Endothelial cell of umbilical vein (primary cell): ENCODE measurements around the gene LYRM4.

Source experiments
- CTCF ChIP-seq, 2 donors: IDR thresholded peaks; 1 replicate in 1 of 2; 2 replicates in 1 of 2; pipeline ENCODE4 v1.5.1; 2011; ENCODE audit warnings: low read length in 2 of 2, mild to moderate bottlenecking in 2 of 2, moderate library complexity in 2 of 2, control low read depth in 1 of 2, inconsistent platforms in 1 of 2, low read depth in 1 of 2; ENCODE audit not compliant: insufficient read depth in 1 of 2; ENCODE audit errors: extremely low read depth in 1 of 2
- EZH2 ChIP-seq: IDR thresholded peaks from 2 replicates; pipeline ENCODE4 v1.6.1; 2012; ENCODE audit warnings: borderline replicate concordance, low read depth, mild to moderate bottlenecking, moderate library complexity, low read length, inconsistent platforms; ENCODE audit not compliant: severe bottlenecking
- FOS ChIP-seq: IDR thresholded peaks from 2 replicates; pipeline ENCODE4 v1.6.1; 2011; ENCODE audit warnings: mild to moderate bottlenecking, low read length, moderate library complexity, borderline replicate concordance; ENCODE audit not compliant: insufficient read depth
- GATA2 ChIP-seq: IDR thresholded peaks from 2 replicates; pipeline ENCODE4 v1.7.0; 2011; ENCODE audit warnings: low read depth, mild to moderate bottlenecking, moderate library complexity, mixed read lengths, low read length; ENCODE audit not compliant: insufficient read length, insufficient read depth
- JUN ChIP-seq: IDR thresholded peaks from 2 replicates; pipeline ENCODE4 v1.6.1; 2011; ENCODE audit warnings: borderline replicate concordance, low read depth; ENCODE audit not compliant: insufficient read length, insufficient read depth
- MAX ChIP-seq: IDR thresholded peaks from 2 replicates; pipeline ENCODE4 v1.6.1; 2011; ENCODE audit not compliant: insufficient read depth, insufficient read length
- MYC ChIP-seq: IDR thresholded peaks from one replicate; pipeline ENCODE4 v1.6.1; 2011; ENCODE audit warnings: mild to moderate bottlenecking, low read depth, low read length
- POLR2A ChIP-seq: IDR thresholded peaks from 2 replicates; pipeline ENCODE4 v1.6.1; 2012; ENCODE audit warnings: low read depth, mild to moderate bottlenecking, control low read depth, low read length
- POLR2AphosphoS5 ChIP-seq: IDR thresholded peaks from 2 replicates; pipeline ENCODE4 v1.6.1; 2012; ENCODE audit warnings: low read depth, mild to moderate bottlenecking, control low read depth, low read length, moderate library complexity; ENCODE audit not compliant: insufficient read depth

- TF ChIP-seq CTCF (IDR thresholded peaks at IDR 0.05; ENCODE audit: extremely low read depth in 1 of 2, insufficient read depth in 1 of 2, low read depth in 1 of 2, low read length in 2 of 2) (no peak), POLR2AphosphoS5 (no peak), MYC (no peak), POLR2A (no peak), EZH2 (no peak), GATA2 (no peak), MAX (no peak), FOS (no peak), JUN (no peak)
Measured at GRCh38 chr6:5126214-5126613, 134.5 kb downstream of the LYRM4 start.
